NCI-H1048 (cell line): ENCODE data around the gene USP40.

Experiments
- DNase-seq: peaks from one replicate; lab custom pipeline; 2025; lab: John Stamatoyannopoulos, UW

Gene USP40

GRCh38 chr2:233497692-233498091, 68.9 kb downstream of the USP40 start:
- DNase-seq, result no peak

DNA sequence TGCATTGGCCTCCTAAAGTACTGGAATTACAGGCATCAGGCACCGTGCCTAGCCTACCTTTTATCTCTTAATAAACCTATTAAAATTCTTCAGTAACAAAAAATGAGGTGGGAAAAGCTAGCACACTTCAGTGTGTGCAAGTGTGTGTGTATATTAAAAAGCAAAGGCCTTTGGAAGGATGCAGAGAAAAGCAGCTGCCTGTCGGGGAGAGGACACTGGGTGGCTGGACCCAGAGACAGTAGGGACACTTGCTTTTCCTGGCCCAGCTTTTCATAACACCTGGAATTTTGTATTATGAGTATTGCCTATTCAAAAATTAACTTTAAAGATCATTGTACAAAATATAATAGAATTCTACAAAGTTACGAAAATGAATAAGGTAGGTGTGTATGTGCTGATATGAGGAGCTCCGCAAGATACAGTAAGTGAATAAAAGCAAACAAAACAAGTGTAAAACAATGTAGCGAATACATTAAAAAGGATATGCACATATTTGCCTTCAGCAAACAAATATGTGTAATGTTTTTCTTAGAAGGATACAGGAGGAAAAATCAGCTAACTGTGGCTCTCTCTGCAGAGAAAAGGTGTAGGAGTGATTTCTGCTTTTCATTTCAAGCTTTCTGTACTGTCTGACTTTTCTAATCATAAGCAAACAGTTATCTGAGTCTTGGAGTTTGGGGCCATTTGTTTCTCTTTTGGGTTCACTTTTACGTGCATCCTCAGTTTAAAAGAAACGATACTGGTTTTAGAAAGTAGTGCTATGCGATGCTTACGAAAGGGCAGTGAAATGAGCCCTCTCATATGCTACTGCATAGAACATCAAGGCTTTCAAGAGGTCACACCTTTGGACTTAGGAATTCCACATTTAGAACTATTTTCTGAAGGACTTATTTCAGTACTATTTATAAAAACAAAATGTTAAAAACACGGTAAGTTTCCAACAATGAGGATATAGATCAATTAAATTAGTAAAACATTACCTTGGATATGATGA, 70.8 kb downstream of the USP40 start:
- DNase-seq, result no peak

DNA sequence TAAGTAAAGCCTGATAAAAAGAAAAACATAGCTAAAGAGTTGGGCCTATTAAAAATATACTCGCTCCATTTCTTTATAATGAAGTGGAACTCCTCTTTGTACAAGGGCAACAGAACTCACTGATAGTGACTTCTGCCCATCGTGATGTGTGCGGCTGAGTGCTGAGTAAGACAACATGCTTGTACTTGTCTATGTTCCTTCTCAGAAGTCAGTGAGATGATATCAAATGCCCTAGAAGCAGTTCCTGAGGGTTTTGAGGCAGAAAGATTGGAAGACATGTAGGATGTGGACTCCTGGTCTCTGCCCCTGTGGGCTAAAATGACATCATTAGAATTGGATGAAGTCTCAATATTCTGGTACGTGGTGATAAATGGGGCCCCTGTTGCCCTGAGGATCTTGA, 73.8 kb downstream of the USP40 start:
- no peak for DNase-seq

DNA sequence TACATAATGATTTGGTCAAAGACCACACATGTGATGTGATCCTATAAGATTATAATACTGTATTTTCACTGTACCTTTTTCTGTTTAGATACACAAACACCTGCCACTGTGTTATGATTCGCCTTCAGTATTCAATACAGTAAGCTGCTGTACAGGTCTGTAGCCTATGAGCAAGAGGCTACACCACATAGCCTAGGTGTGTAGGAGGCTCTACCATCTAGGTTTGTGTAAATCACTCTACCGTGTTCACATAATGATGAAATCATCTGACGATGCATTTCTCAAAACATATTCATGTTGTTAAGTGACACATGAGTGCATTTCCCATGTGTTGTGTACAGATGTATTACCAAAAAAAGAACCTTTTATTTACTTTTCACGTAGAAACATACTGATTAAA, 74.5 kb downstream of the USP40 start:
- DNase-seq, result no peak

GRCh38 chr2:233491326-233491725, 75.3 kb downstream of the USP40 start:
- DNase-seq, result no peak

GRCh38 chr2:233490831-233491230, 75.8 kb downstream of the USP40 start:
- DNase-seq, result no peak

GRCh38 chr2:233489666-233490065, 76.9 kb downstream of the USP40 start:
- no peak for DNase-seq

- no peak for DNase-seq
Measured at GRCh38 chr2:233489143-233489542, 77.4 kb downstream of the USP40 start.

- no peak for DNase-seq
Measured at GRCh38 chr2:233487748-233488345, 78.7 kb downstream of the USP40 start.

- DNase-seq, result no peak
Measured at GRCh38 chr2:233486778-233487552, 79.6 kb downstream of the USP40 start.

DNA sequence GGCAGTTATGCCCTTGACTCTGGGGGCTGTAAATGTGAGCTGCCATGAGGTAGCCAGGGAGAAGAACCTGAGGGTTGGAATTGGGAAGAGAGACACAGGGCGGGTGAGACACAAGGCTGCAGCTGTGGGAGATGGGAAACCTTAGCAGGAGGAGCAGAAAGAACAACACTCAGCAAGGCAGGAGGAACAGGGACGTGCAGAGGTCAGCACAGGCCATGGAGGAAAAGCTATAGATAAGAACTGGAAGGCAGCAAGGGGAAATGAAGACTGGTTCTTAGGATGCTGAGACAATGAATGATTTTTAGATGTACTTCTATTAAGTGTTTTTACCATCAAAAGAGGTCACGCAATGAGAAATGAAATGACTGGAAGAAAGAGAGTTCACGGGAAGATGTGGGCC, 80.2 kb downstream of the USP40 start:
- no peak for DNase-seq

GRCh38 chr2:233485726-233486125, 80.9 kb downstream of the USP40 start:
- DNase-seq, result no peak

- DNase-seq, result no peak
Measured at GRCh38 chr2:233482616-233483015, 84.0 kb downstream of the USP40 start.

DNA sequence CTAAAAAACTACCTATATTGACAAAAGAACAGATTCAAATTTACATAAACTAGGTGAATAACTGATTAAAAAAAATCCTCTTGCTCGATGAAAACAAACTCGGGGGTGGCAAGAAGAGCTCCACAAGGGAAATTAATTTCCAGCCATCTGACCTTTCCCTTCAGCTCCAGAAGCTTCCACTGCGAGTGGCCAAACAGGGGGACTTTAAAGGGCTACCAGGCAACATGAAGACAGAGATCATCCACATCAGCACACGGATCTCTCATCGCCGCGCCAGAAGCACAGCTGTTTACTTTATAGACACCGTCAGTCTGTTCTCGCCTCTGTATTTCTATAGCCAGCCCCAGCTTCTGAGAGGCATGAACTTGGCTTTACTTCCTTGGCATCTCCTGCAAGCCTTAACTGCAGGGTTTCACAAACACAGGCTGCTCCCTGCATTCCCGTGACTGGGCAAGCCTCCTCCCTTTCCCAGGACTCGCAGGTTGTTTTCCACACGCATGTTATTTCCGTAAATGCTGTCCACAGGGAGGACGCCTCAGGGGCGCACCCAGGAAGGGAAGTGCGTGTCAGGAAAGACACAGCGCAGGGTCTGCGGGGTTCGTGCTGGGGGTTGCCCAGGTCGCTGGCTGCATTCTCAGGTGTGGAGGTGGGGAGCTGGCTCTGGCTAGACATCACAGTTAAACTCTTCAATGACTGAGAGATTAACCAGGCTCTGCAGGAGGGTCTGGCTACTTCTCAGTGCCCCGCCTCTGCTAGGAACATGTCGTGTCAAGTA, 85.0 kb downstream of the USP40 start:
- no peak for DNase-seq

DNA sequence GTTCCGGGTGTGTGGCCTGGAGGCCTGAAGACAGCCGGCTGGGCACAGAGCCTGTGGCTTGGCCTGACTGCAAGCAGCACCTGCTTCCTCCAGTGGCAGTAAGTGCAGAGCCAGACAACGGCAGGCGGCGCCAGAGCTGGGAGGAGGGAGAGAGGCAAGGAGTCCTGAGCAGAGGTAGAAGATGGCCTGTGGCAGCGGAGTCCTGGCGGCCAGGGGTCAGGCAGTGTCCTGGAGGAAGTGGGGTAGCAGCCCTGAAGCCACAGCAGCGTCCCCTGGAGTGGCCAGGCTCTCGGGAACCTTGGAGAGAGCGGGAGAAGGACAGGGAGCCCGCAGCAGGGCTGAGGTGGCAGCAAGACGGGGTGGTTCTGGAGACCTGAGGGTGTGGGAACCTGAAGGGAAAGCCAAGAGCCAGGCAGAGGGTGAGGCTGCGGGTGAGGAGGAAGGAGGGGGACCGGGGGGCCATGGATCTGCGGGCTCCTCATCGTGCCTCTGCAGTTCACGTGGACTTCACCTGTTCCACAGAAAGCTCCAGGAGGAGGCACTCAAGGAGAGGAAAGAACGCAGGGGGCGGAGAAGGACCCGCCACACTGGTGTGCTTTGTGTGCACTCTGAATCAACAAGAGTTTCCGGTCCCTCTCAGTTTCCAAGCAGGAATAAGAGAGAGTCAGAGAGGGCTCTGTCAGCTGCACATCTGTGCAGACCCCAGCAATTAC, 85.9 kb downstream of the USP40 start:
- DNase-seq, result no peak

DNA sequence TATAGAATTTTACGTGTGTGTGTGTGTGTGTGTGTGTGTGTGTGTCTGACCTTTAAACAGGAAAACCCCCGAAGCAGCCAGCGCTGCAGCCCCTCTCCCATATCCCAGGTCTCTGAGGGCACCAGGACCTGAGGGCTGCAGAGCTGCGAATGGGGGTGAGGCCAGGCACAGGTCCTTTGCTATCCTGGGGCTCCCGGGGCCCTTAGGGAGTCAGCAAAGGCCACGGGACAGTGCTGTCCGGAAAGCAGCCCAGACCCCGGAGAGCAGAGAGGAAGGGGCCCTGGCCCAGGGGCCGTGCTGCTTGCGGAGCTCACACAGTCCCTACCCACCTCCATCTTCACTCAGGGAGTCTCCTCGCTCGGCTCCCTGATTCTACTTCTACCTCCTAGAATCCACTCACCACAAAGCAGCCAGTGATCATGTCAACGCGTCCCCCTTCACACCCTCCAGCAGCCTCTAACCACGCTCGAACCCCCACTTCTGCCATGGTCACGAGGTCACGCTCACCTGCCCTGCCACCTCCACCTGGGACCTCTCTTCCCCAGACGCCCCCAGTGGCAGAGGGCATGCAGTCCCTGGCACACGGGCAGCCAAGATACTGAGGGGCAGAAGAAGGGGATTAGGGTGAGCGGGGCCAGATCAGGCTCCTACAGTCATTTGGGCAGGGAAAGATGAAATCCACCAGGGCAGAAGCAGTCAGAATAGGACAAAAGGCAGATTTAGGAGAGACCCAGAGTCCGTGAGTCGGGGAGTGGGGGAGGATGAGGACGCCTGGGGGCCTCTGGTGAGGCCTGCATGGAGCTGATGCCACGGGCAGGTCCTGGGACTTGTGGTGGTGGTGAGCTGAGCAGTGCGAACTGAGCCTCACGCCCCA, 86.7 kb downstream of the USP40 start:
- DNase-seq, result no peak

- no peak for DNase-seq
Measured at GRCh38 chr2:233477548-233478433, 88.8 kb downstream of the USP40 start.

- DNase-seq, result no peak
Measured at GRCh38 chr2:233476651-233477547, 89.7 kb downstream of the USP40 start.
